ENCODE data around the gene ETF1.

The ETF1 gene

DNA sequence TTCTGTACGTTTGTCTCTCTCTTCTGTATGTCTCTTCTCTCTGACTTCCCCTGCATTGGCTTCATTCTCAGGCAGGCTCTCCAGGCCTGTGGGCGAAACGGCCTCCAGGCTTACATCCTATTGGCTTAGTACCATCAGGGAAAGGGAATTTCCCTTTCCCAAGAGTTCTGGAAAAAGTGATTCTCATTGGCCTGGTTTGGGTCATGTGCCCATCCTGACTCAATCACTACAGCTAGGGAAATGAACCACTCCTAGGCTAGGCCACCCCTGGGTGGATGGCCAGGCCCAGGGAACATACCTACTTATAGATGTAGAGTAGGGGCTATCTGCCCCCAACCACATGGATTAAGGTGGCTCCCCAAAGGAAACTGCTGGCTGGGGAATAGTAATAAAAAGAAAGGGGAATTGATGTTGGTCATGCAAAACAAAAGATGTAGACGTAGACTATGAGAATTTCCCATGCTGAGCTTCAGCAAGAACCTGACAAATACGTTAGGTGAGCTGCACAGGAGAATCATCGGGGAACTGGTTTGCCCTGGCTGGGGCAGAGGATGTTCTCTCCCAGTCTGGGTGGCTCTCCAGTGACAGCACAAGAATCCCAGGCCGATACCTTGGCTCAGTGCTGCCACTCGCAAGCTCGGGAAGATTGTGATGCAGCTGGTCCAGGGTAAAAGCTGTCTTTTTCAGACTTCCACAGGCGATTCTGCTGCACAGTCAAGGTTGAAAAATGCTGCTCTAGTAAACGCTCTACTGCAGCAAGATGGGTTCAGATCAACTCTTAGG, 81.5 kb downstream of the ETF1 start:
- peaks cover 10% of the 10 kb centered on the region for H3K4me1 ChIP-seq (ENCODE audit: control insufficient read depth, insufficient read depth, low read length, unreplicated experiment)
- H3K27ac ChIP-seq (ENCODE audit: low read depth, low read length): no peak overlapping the region
- peaks cover 11% of the 10 kb centered on the region for H3K79me2 ChIP-seq (ENCODE audit: control insufficient read depth, insufficient read depth, low read length, unreplicated experiment)
- peaks cover 7% of the 10 kb centered on the region; the same call in 1 of the 2 replicates for H3K36me3 ChIP-seq (ENCODE audit: insufficient read depth, low read length)
- no peaks in the 10 kb centered on the region for H3K27me3 ChIP-seq (ENCODE audit: insufficient read depth, low read length)
- no peak overlapping the region for H2AFZ ChIP-seq (ENCODE audit: low read length, unreplicated experiment)
- no peak overlapping the region for H3K4me3 ChIP-seq (ENCODE audit: low read depth, low read length)

DNA sequence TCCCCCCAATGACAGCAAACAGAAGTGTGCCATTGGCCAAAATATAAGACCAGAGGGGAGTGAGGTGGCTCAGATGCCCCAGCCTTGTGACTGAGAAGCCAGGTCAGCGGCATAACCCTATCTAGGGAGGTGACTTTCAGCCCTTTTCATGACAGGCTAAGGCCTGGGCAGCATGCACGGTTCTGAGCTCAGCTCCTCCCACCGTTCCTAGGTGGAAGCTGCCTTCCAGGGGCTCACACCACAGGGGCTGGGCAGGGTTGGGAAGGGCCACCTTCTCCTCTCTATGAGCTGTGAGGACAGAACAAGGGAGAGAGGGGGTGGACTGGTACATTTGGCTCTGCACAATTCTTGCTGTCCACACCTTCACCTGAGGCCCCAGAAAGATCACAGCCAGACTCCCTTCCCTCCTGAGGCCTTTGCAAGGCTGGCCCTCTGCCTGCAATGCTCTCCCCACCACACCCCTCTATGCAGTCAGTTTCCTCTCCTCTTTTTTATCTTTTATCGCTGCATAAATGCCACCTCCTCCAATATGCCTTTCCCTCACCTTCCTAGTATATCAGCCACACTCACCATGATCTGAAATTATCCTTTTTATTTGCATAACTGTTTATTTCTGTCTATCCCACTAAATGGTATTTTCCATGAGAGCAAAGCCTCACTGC, 82.9 kb downstream of the ETF1 start:
- no peaks in the 10 kb centered on the region for H3K27me3 ChIP-seq (ENCODE audit: insufficient read depth, low read length)
- no peaks in the 10 kb centered on the region for H3K36me3 ChIP-seq (ENCODE audit: insufficient read depth, low read length)
- H3K4me3 ChIP-seq (ENCODE audit: low read depth, low read length): no peak overlapping the region
- no peak overlapping the region for H3K27ac ChIP-seq (ENCODE audit: low read depth, low read length)
- no peaks in the 10 kb centered on the region for H3K79me2 ChIP-seq (ENCODE audit: control insufficient read depth, insufficient read depth, low read length, unreplicated experiment)
- H3K4me1 ChIP-seq (ENCODE audit: control insufficient read depth, insufficient read depth, low read length, unreplicated experiment): peaks cover 10% of the 10 kb centered on the region
- H2AFZ ChIP-seq (ENCODE audit: low read length, unreplicated experiment): no peak overlapping the region

DNA sequence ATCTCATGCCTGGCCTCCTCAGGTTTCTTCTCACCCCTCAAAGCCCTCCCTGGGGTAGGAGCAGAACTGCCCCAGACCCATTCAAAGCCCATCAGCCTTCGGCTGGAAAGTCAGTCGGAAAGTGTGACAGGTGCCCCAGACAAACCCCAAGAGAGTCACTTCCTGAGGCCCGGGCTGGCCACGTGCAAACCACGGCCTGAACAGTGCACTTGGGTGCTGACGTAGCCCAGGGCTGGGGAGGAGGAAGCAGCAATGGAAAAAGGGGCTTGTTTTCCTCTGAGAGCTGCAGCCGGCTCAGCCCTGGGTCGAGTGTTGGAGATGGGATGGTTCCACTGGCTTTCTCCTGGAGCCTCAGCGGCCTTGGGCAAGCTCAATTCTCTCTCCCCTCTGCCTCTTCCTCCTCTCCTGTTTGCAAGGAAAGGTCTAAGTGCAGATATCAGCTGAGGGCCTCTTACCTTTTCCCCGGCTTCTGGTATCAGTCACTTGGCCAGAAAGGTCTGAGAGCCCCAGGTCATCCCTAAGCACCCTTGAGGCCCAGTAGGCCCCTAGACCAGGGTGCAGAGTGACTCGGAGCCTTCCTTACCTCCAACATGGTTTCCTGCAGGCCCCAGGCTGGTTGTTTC, 83.6 kb downstream of the ETF1 start:
- H3K4me3 ChIP-seq (ENCODE audit: low read depth, low read length): no peak overlapping the region
- H3K4me1 ChIP-seq (ENCODE audit: control insufficient read depth, insufficient read depth, low read length, unreplicated experiment): peaks cover 10% of the 10 kb centered on the region
- H3K27me3 ChIP-seq (ENCODE audit: insufficient read depth, low read length): no peaks in the 10 kb centered on the region
- no peaks in the 10 kb centered on the region for H3K79me2 ChIP-seq (ENCODE audit: control insufficient read depth, insufficient read depth, low read length, unreplicated experiment)
- H2AFZ ChIP-seq (ENCODE audit: low read length, unreplicated experiment): no peak overlapping the region
- H3K36me3 ChIP-seq (ENCODE audit: insufficient read depth, low read length): no peaks in the 10 kb centered on the region
- H3K27ac ChIP-seq (ENCODE audit: low read depth, low read length): no peak overlapping the region

DNA sequence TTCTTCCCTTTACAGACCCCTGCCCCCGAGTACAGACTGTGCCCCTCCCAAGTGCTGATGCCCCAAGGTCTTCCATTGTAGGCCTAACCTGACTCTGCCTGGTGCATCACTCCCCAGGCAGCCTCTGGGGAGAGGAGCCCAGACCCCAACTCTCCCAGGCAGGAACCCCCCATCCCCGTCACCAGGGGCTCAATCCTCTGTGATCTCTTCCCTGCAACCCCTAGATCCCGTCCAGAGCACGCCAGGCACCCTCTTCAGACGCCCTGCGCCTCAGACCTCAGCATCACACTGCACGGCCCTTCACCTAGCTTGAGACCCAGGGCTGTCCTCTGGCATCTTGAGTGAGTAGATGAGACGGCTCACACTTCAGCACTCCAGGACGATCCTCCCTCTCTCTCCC, 84.2 kb downstream of the ETF1 start:
- Histone ChIP-seq H3K27ac (ENCODE audit: low read depth, low read length) (no peak overlapping the region), H3K4me1 (ENCODE audit: control insufficient read depth, insufficient read depth, low read length, unreplicated experiment) (peaks cover 10% of the 10 kb centered on the region), H3K27me3 (ENCODE audit: insufficient read depth, low read length) (no peaks in the 10 kb centered on the region), H3K36me3 (ENCODE audit: insufficient read depth, low read length) (no peaks in the 10 kb centered on the region), H3K79me2 (ENCODE audit: control insufficient read depth, insufficient read depth, low read length, unreplicated experiment) (no peaks in the 10 kb centered on the region), H2AFZ (ENCODE audit: low read length, unreplicated experiment) (no peak overlapping the region), H3K4me3 (ENCODE audit: low read depth, low read length) (no peak overlapping the region)

DNA sequence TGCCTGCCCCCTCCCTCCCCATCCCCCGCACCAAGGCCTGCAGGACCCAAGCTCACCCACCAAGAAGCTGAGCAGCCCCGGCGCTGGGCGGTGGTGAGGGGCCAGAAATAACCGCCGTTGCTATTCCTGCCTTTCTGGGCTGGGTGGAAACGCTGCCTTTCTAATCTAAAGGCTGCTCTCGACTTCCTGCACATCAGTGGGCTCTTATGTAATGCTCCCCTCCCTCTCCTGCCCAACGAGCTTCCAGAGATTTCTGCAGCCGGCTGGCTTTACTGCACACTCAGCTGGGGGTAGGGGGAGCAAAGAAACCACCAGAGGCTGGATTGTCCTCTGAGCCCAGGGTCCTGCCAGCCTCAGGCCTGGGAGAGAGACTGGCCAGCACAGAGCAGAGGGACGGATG, 84.7 kb downstream of the ETF1 start:
- H3K4me1 ChIP-seq (ENCODE audit: control insufficient read depth, insufficient read depth, low read length, unreplicated experiment): peaks cover 10% of the 10 kb centered on the region
- H2AFZ ChIP-seq (ENCODE audit: low read length, unreplicated experiment): no peak overlapping the region
- H3K4me3 ChIP-seq (ENCODE audit: low read depth, low read length): no peak overlapping the region
- no peaks in the 10 kb centered on the region for H3K27me3 ChIP-seq (ENCODE audit: insufficient read depth, low read length)
- H3K36me3 ChIP-seq (ENCODE audit: insufficient read depth, low read length): no peaks in the 10 kb centered on the region
- no peak overlapping the region for H3K27ac ChIP-seq (ENCODE audit: low read depth, low read length)
- H3K79me2 ChIP-seq (ENCODE audit: control insufficient read depth, insufficient read depth, low read length, unreplicated experiment): no peaks in the 10 kb centered on the region

DNA sequence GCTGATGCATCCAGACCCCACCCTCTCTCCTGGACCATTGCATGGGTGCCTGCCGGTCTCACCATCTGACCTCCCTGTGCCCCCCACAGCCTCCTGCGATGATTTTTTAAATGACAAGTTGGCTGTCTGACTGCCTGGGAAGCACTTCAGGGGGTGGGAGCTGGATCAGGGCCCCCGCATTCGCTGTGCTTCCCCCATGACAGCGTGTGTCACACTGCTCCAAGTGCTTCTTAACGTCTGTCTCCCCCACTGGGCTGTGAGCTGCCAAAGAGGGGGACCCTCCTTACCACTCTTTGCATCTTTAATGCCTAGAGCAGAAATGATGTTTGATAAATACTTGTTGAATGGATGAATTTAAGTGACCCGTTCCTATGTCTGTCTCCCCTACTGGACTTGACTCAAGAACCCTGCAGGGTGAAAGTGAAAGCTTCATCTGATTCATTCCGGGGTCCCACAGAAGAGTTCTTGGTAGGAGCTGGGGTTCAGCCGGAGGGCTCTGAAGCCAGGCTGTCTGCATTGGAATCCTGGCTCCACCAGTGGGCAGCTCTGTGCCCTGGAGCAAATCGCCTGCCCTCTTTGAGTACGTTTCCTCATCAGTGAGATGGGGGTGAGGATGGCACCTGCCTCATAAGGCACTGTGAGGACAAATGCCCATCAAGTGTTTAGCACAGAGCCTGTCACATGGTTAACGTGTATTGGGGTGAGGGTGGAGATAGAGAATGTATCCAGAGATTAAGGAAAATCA, 85.3 kb downstream of the ETF1 start:
- Histone ChIP-seq H3K27me3 (ENCODE audit: insufficient read depth, low read length) (no peaks in the 10 kb centered on the region), H3K4me1 (ENCODE audit: control insufficient read depth, insufficient read depth, low read length, unreplicated experiment) (peaks cover 10% of the 10 kb centered on the region), H2AFZ (ENCODE audit: low read length, unreplicated experiment) (no peak overlapping the region), H3K4me3 (ENCODE audit: low read depth, low read length) (no peak overlapping the region), H3K79me2 (ENCODE audit: control insufficient read depth, insufficient read depth, low read length, unreplicated experiment) (no peaks in the 10 kb centered on the region), H3K27ac (ENCODE audit: low read depth, low read length) (no peak overlapping the region), H3K36me3 (ENCODE audit: insufficient read depth, low read length) (no peaks in the 10 kb centered on the region)

All from ACC112 (cell line).